ENCODE results near the gene HAUS3. TPM values are rescaled to one million over a fixed set of nuclear protein-coding genes. Genes with fewer than 3 reads are reported as not detected.
"Not testable (repeated sequence)": the region's sequence is repeated elsewhere in the genome, so short reads cannot be mapped to it uniquely, and the experiment has no call there.

Gene HAUS3
- total RNA-seq, 1 donor from 2014 or later = 24.4 TPM

- Mint-ChIP-seq H3K4me1 (no peaks in the 10 kb centered on the region), H3K27me3 (ENCODE audit: insufficient read depth, low read depth) (no peaks in the 10 kb centered on the region), H3K9me3 (no peaks in the 10 kb centered on the region), H3K4me3 (no peak overlapping the region), H3K36me3 (peaks cover 3% of the 10 kb centered on the region), H3K27ac (no peak overlapping the region)
- Histone ChIP-seq H3K4me3 (no peak overlapping the region), H2AFZ (replicated peaks) (no peak overlapping the region), H3K27ac (no peak overlapping the region), H3K4me2 (no peak overlapping the region), H3K27me3 (no peaks in the 10 kb centered on the region), H3K36me3 (peaks cover 12% of the 10 kb centered on the region), H3K9me3 (ENCODE audit: low read depth) (no peaks in the 10 kb centered on the region), H3K4me1 (no peaks in the 10 kb centered on the region), H3F3A (ENCODE audit: low read depth) (no peaks in the 10 kb centered on the region), H3K79me2 (ENCODE audit: low read depth) (peaks cover 10% of the 10 kb centered on the region), H3K9ac (no peak overlapping the region), H4K20me1 (ENCODE audit: low read depth) (peaks cover 12% of the 10 kb centered on the region)
- no peak for TF ChIP-seq CTCF (IDR thresholded peaks at IDR 0.05)
- TF ChIP-seq EZH2phosphoT487 (IDR thresholded peaks at IDR 0.05) = no peak
- TF ChIP-seq EZH2 (IDR thresholded peaks at IDR 0.05) = no peak
- DNase-seq (ENCODE audit: low spot score) = no peak
Measured at GRCh38 chr4:2231082-2231481, 10.8 kb downstream of the HAUS3 start.

GRCh38 chr4:2226261-2226660 is 15.7 kb downstream of the HAUS3 start:
- DNase-seq (ENCODE audit: low spot score) = no peak
- Histone ChIP-seq H3K27ac (no peak overlapping the region), H3K4me1 (no peaks in the 10 kb centered on the region), H3K9ac (no peak overlapping the region), H3K36me3 (no peaks in the 10 kb centered on the region), H3K27me3 (no peaks in the 10 kb centered on the region), H3K79me2 (ENCODE audit: low read depth) (no peaks in the 10 kb centered on the region), H4K20me1 (ENCODE audit: low read depth) (peaks cover 6% of the 10 kb centered on the region), H2AFZ (replicated peaks) (no peak overlapping the region), H3F3A (ENCODE audit: low read depth) (no peaks in the 10 kb centered on the region), H3K4me3 (no peak overlapping the region), H3K9me3 (ENCODE audit: low read depth) (no peaks in the 10 kb centered on the region), H3K4me2 (no peak overlapping the region)
- H3K4me3 Mint-ChIP-seq = no peak overlapping the region
- TF ChIP-seq EZH2phosphoT487 (IDR thresholded peaks at IDR 0.05) (no peak), EZH2 (IDR thresholded peaks at IDR 0.05) (no peak), CTCF (IDR thresholded peaks at IDR 0.05) (no peak)
- H3K4me1 Mint-ChIP-seq = no peaks in the 10 kb centered on the region
- no peaks in the 10 kb centered on the region for H3K36me3 Mint-ChIP-seq
- peaks cover 2% of the 10 kb centered on the region for H3K27me3 Mint-ChIP-seq (ENCODE audit: insufficient read depth, low read depth)
- H3K27ac Mint-ChIP-seq = no peak overlapping the region
- no peaks in the 10 kb centered on the region for H3K9me3 Mint-ChIP-seq

- no peak overlapping the region for H3K27ac Mint-ChIP-seq
- no peak for DNase-seq (ENCODE audit: low spot score)
- Histone ChIP-seq H3F3A (ENCODE audit: low read depth) (peaks cover 5% of the 10 kb centered on the region), H3K27me3 (no peaks in the 10 kb centered on the region), H4K20me1 (ENCODE audit: low read depth) (peaks cover 6% of the 10 kb centered on the region), H3K4me2 (no peak overlapping the region), H2AFZ (replicated peaks) (no peak overlapping the region), H3K9me3 (ENCODE audit: low read depth) (no peaks in the 10 kb centered on the region), H3K79me2 (ENCODE audit: low read depth) (no peaks in the 10 kb centered on the region), H3K4me3 (no peak overlapping the region), H3K27ac (no peak overlapping the region), H3K4me1 (no peaks in the 10 kb centered on the region), H3K9ac (no peak overlapping the region), H3K36me3 (no peaks in the 10 kb centered on the region)
- H3K27me3 Mint-ChIP-seq (ENCODE audit: insufficient read depth, low read depth) = peaks cover 2% of the 10 kb centered on the region
- TF ChIP-seq CTCF (IDR thresholded peaks at IDR 0.05) = no peak
- TF ChIP-seq EZH2phosphoT487 (IDR thresholded peaks at IDR 0.05) = no peak
- no peak for TF ChIP-seq EZH2 (IDR thresholded peaks at IDR 0.05)
- no peaks in the 10 kb centered on the region for H3K36me3 Mint-ChIP-seq
- no peaks in the 10 kb centered on the region for H3K9me3 Mint-ChIP-seq
- H3K4me1 Mint-ChIP-seq = peaks cover 5% of the 10 kb centered on the region
- H3K4me3 Mint-ChIP-seq = no peak overlapping the region
Measured at GRCh38 chr4:2222838-2223237, 19.1 kb downstream of the HAUS3 start.

- H3K9me3 ChIP-seq (ENCODE audit: low read depth); H3K27me3 Mint-ChIP-seq (ENCODE audit: insufficient read depth, low read depth); H2AFZ ChIP-seq (replicated peaks); H3K4me3 ChIP-seq; H3K36me3 ChIP-seq; H3K4me1 ChIP-seq; H3F3A ChIP-seq (ENCODE audit: low read depth); H3K4me2 ChIP-seq; H3K27me3 ChIP-seq; H4K20me1 ChIP-seq (ENCODE audit: low read depth); H3K4me3 Mint-ChIP-seq; H3K27ac ChIP-seq; H3K36me3 Mint-ChIP-seq; H3K9ac ChIP-seq; DNase-seq (ENCODE audit: low spot score); H3K4me1 Mint-ChIP-seq; H3K9me3 Mint-ChIP-seq; H3K27ac Mint-ChIP-seq; H3K79me2 ChIP-seq (ENCODE audit: low read depth): not testable (repeated sequence)
Measured at GRCh38 chr4:2221378-2221777, 20.5 kb downstream of the HAUS3 start.

Data from neural progenitor cell (in vitro differentiated cells).